ENCODE data around the gene TBC1D7. TPM values are rescaled to one million over a fixed set of nuclear protein-coding genes. Genes with fewer than 3 reads are reported as not detected.

The TBC1D7 gene
- total RNA-seq, 4 donors from 2014 or later = 6.9 to 10.7 (median 9.6) TPM

DNA sequence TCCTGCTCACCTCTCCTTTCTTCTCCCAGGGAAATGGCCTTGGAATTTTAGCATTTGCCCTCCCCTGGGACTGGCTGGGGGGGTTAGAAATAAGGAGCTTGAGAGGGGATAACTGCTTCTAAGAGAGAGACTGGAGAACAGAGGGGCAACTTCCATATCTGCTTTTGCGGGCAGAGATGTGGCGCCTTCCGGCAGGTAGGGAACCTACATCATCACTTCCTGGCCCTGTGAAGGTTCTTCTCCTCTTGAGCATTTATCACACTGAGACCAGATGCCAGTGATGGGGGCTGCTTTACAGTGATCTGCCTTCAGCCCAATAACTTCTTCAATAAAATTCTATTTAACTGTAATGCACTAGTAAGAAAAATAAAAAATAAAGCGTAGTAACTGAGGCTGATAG lies 48.1 kb downstream of the TBC1D7 start:
- Histone ChIP-seq H3K4me3 (replicated peaks in 1 of 3) (no peak overlapping the region), H3K36me3 (no peaks in the 10 kb centered on the region), H3K9me3 (no peaks in the 10 kb centered on the region), H3K4me1 (no peaks in the 10 kb centered on the region), H3K27ac (no peak overlapping the region), H3K27me3 (no peaks in the 10 kb centered on the region)
- 63 to 72% methylated on average over 4 of the region's 4 CpGs for WGBS, 2 donors
- no peak for DNase-seq
- TF ChIP-seq CTCF (IDR thresholded peaks at IDR 0.05) (no peak), POLR2A (IDR thresholded peaks at IDR 0.05) (no peak)
- intact Hi-C loops (cut with DNase I) = no loop called here

- no peak for DNase-seq
- Histone ChIP-seq H3K4me1 (no peaks in the 10 kb centered on the region), H3K36me3 (no peaks in the 10 kb centered on the region), H3K9me3 (no peaks in the 10 kb centered on the region), H3K27me3 (no peaks in the 10 kb centered on the region), H3K4me3 (replicated peaks in 1 of 3) (no peak overlapping the region), H3K27ac (no peak overlapping the region)
- WGBS, 2 donors = 61 to 64% methylated on average over 4 of the region's 4 CpGs
- intact Hi-C loops (cut with DNase I) = no loop called here
- TF ChIP-seq CTCF (IDR thresholded peaks at IDR 0.05) = no peak
- no peak for TF ChIP-seq POLR2A (IDR thresholded peaks at IDR 0.05)
These were observed 49.3 kb downstream of the TBC1D7 start for GRCh38 chr6:13278991-13279390.

GRCh38 chr6:13278164-13278563 lies 50.2 kb downstream of the TBC1D7 start:
- intact Hi-C loops (cut with DNase I) = no loop called here
- Histone ChIP-seq H3K27me3 (no peaks in the 10 kb centered on the region), H3K27ac (no peak overlapping the region), H3K36me3 (no peaks in the 10 kb centered on the region), H3K4me3 (replicated peaks in 1 of 3) (no peak overlapping the region), H3K9me3 (no peaks in the 10 kb centered on the region), H3K4me1 (no peaks in the 10 kb centered on the region)
- 65 to 74% methylated on average over 3 of the region's 3 CpGs for WGBS, 2 donors
- TF ChIP-seq CTCF (IDR thresholded peaks at IDR 0.05) = no peak
- TF ChIP-seq POLR2A (IDR thresholded peaks at IDR 0.05) = no peak
- no peak for DNase-seq

GRCh38 chr6:13277231-13277630 lies 51.1 kb downstream of the TBC1D7 start:
- whole genome bisulfite sequencing, 2 donors = 92 to 100% methylated on average over 2 of the region's 2 CpGs
- Histone ChIP-seq H3K4me1 (no peaks in the 10 kb centered on the region), H3K27me3 (no peaks in the 10 kb centered on the region), H3K9me3 (no peaks in the 10 kb centered on the region), H3K36me3 (no peaks in the 10 kb centered on the region), H3K27ac (no peak overlapping the region), H3K4me3 (replicated peaks in 1 of 3) (no peak overlapping the region)
- no peak for DNase-seq
- intact Hi-C loops (cut with DNase I) = no loop called here
- TF ChIP-seq POLR2A (IDR thresholded peaks at IDR 0.05) (no peak), CTCF (IDR thresholded peaks at IDR 0.05) (no peak)

- no peak for DNase-seq
- WGBS, 2 donors = 83 to 88% methylated on average over 8 of the region's 8 CpGs
These were observed 52.8 kb downstream of the TBC1D7 start for GRCh38 chr6:13275435-13275989.

More at GRCh38 chr6:13275435-13275989, 52.8 kb downstream of the TBC1D7 start:
- Histone ChIP-seq H3K9me3 (no peaks in the 10 kb centered on the region), H3K27me3 (no peaks in the 10 kb centered on the region), H3K4me3 (replicated peaks in 1 of 3) (no peak overlapping the region), H3K36me3 (no peaks in the 10 kb centered on the region), H3K4me1 (no peaks in the 10 kb centered on the region), H3K27ac (no peak overlapping the region)
- no peak for TF ChIP-seq POLR2A (IDR thresholded peaks at IDR 0.05)
- no peak for TF ChIP-seq CTCF (IDR thresholded peaks at IDR 0.05)
- intact Hi-C loops (cut with DNase I) = no loop called here

All from thyroid gland (tissue), 4 donors.